Erythroblast (primary cell): Measurements from ENCODE around the gene NOL7.

ENCODE experiments used
- DNase-seq, 2 experiments: peaks; one replicate each; lab custom pipeline; 2025; lab: John Stamatoyannopoulos, UW
- GATA1 ChIP-seq: IDR thresholded peaks from 2 replicates; pipeline ENCODE4 v1.6.1; 2011; ENCODE audit warnings: low read depth, mild to moderate bottlenecking, control low read depth, low read length, moderate library complexity
- POLR2A ChIP-seq: IDR thresholded peaks from 2 replicates; pipeline ENCODE4 v1.6.1; 2011; ENCODE audit warnings: mild to moderate bottlenecking, low read length

NOL7 gene

DNA sequence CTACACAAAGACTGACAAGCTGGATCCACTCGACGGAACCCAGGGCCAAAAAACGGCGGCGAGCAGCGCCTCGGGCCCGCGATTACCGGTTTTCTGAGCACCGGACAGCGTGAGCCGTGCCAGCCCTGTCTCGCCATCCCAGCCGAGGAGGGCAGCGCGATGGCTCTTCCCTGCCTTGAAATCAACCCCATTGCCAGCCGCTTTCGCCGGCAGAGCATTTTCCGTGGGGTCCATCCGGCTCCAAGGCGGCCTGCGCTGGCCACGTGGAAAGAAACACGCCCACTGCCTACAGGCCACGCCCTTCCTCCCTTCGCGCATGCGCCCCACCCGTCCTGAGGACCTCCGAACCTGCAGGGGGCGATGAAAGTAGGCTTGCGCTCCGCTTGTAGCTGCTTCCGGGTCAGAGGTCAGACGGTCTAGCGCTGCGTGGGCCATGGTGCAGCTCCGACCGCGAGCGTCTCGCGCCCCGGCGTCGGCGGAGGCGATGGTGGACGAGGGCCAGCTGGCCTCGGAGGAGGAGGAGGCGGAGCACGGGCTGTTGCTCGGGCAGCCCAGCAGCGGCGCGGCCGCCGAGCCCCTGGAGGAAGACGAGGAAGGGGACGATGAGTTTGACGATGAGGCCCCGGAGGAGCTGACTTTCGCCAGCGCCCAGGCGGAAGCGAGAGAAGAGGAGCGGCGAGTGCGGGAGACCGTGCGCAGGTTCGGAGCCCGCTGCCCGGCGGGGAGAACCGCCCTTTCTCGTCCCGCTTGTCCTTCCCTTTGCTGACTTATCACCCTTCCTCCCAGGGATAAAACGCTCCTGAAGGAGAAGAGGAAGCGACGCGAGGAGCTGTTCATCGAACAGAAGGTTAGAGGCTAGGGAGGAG is at the start of gene NOL7:
TSS of gene NOL7 (plus strand) at position 410 of the 866 bp plus-strand sequence. CDS start at position 434, 24 bp downstream.
- peak; percentile 99 for DNase-seq
- TF ChIP-seq POLR2A (peak; percentile 97), GATA1 (no peak)

DNA sequence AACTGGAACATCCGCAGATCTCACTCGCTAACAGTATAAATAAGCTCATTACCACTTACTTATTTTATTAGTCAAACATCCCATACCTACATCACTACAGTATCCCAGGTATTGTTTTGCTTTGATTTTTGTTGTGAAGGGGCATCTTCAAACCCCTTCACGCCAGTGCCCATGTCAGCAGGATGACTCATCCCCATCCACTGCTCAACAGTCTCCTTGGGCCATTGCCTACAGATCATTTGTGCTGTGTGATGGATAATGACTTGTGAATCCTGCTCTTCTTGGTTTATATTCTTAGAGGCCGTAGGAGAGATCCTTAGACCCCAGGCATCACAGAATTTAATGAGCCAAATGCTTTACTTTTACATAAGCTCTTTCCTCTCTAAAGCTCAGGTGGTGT is 49.2 kb upstream of the NOL7 start:
- no peak for DNase-seq
- TF ChIP-seq GATA1 (no peak), POLR2A (no peak)

- DNase-seq = no peak
- no peak for TF ChIP-seq POLR2A
- TF ChIP-seq GATA1 = no peak
These were observed 48.6 kb upstream of the NOL7 start for GRCh38 chr6:13566500-13566899.

DNA sequence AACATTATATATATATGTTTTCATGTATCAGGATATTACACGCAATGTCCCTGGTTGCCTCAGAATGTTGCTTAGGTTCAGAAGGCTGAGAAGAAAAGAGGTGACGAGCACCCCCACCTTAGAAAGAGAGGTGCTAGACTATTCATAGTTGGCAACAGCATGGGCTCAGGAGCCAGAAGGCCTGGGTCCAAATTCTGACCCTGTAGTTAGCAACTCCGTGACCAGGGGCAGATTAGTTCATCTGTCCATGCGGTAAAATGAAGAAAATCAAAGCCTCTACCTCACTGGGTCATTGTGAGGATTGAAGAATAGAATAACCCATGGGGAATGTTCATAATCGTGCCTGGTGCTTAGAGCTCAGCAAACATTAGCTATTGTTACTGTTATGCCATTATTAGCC is 46.2 kb upstream of the NOL7 start:
- no peak for DNase-seq
- TF ChIP-seq POLR2A = no peak
- no peak for TF ChIP-seq GATA1

DNA sequence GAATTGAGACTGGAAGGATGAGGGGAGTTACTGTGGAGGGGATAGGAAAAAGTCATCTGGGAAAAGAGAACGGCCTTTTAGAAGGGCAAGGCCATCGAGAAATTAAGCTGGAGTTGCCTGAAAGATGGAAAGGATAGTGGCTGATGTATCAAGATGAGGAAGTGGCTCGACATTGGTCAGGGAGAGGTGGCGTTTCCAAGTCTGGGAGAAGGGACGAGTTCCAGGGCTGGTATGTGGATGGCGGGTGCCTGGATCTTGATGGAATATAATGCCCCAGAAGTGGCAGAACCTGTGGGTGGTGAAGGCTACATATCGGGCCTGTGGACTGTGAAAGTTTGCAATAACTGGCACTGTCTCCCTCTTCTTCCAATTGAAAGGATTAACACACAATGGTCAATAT is 42.9 kb upstream of the NOL7 start:
- TF ChIP-seq GATA1 = no peak
- no peak for TF ChIP-seq POLR2A

DNA sequence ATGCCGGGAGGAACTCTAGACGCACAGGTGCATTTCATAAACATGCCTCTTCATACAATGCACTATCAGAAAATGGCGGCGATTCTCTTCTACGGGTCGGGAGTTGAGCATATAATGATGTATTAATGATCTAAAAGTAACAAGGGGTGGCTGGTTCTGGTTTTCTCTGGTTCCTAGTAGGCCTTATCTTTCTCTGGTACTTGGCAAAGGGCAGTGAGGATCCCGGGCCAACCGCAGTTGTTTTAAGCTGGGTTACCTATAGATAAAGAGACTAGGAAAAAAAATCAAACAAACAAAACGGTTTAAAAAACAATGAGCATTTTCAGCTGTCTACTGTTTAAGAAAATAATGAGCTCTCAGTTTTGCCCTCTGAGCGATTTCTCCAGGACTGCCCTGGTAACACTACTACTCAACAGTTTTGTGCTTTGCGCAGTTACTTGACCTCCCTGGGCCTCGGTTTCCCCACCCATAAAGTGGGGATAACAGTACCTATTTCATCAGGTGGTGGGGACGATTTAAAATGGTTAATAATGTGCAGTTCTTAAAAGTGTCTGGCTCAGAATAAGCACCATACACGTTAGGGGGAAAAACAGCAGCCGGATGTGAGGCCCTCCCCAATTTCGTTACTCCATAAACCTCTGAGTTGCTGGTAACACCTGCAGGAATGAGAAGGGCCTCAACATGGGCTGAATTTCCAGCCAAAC is 42.0 kb upstream of the NOL7 start:
- TF ChIP-seq GATA1 = no peak
- no peak for TF ChIP-seq POLR2A
- no peak for DNase-seq

More for the DNA sequence above, 42.9 kb upstream of the NOL7 start:
- DNase-seq = no peak

- no peak for TF ChIP-seq GATA1
- TF ChIP-seq POLR2A = no peak
- peak; percentile 59 to 65 for DNase-seq
These were observed 41.4 kb upstream of the NOL7 start for GRCh38 chr6:13573669-13574110.

- TF ChIP-seq POLR2A (no peak), GATA1 (no peak)
- peak; percentile 93 to 94 for DNase-seq
These were observed 41.0 kb upstream of the NOL7 start for GRCh38 chr6:13574149-13574570.

DNA sequence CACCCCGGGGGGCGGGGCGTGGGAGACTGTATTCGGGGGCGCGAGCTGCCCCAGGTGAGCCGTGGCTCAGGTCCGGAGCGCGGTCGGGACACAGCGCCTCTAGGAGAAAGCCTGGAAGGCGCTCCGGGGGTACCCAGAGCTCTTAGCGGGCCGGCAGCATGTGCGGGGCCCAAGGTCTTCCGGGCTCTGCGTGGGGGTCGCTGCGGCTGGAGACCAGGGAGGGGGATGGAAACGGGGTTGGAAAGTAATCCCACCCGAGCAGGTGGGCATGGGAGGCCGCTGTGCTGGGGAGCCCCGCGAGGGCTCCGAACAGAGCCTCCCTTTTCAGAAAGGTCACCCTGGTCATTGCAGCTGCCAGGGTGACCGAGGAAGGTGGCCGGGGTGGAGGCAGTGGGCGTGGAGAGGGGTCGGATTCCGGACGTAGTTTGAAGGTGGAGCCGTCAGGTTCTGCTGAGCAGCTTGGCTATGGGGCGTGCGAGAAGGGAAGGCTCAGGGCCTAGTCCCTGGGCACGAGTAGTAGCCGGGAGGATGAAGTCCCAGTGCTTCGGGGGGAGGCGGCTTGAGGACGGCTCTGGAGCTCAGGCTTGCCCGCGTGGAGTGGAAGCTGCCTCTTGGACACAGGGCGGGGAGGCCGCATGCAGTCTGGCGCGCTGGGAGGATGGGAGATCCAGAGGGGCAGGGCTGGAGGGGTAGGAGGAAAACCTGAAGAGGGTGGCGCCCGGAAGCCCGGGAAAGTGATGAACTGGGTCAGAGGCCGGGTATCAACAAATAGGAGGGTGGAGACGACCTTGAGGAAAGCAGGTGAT is 40.4 kb upstream of the NOL7 start, which contains the start of gene SIRT5:
TSS of gene SIRT5 (plus strand) at position 31 of the 806 bp plus-strand sequence. CDS start 9,510 bp downstream, outside the sequence.
- DNase-seq = peak; percentile 86 to 89
- TF ChIP-seq GATA1 (no peak), POLR2A (peak; percentile 73)

- no peak for TF ChIP-seq GATA1
- TF ChIP-seq POLR2A = no peak
- DNase-seq = no peak
These were observed 39.8 kb upstream of the NOL7 start for GRCh38 chr6:13575377-13575775.

- TF ChIP-seq POLR2A (no peak), GATA1 (no peak)
- DNase-seq = no peak
These were observed 39.1 kb upstream of the NOL7 start for GRCh38 chr6:13576017-13576416.

DNA sequence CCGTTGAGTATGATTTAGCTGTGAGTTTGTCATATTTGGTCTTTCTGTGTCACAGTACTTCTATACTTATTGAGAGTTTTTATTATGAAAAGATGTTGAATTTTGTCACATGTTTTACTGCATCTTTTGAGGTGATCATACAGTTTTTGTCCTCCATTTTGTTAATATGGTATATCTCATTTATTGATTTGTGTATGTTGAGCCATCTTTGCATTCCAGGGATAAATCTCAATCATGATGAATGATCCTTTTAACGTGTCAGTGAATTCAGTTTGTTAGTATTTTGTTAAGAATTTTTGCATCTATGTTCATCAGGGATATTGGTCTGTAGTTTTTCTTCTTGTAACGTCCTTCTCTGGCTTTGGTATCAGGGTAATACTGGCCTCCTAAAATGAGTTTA is 37.2 kb upstream of the NOL7 start:
- TF ChIP-seq POLR2A = no peak
- no peak for TF ChIP-seq GATA1
- DNase-seq = no peak

- TF ChIP-seq POLR2A (no peak), GATA1 (no peak)
These were observed 35.2 kb upstream of the NOL7 start for GRCh38 chr6:13579911-13580310.

More at GRCh38 chr6:13579911-13580310, 35.2 kb upstream of the NOL7 start:
- no peak for DNase-seq
